SU-DHL-6 (cell line): ENCODE measurements around the gene ZNF26.

Source experiments
- CTCF ChIP-seq: fragments of 200-600 bp; sonication (generic); IDR thresholded peaks from one replicate; pipeline ENCODE4 v1.5.1; 2017; ENCODE audit warnings: antibody characterized with exemption, mild to moderate bottlenecking, low read length, moderate library complexity; ENCODE audit not compliant: insufficient read depth, poor library complexity, severe bottlenecking
- EZH2phosphoT487 ChIP-seq: fragments of 200-600 bp; sonication (generic), shearing (Covaris generic); conservative IDR thresholded peaks from 2 replicates; pipeline ENCODE4 v1.6.1; 2018; ENCODE audit warnings: mild to moderate bottlenecking, antibody characterized with exemption, low read length, moderate library complexity, mixed read lengths

DNA sequence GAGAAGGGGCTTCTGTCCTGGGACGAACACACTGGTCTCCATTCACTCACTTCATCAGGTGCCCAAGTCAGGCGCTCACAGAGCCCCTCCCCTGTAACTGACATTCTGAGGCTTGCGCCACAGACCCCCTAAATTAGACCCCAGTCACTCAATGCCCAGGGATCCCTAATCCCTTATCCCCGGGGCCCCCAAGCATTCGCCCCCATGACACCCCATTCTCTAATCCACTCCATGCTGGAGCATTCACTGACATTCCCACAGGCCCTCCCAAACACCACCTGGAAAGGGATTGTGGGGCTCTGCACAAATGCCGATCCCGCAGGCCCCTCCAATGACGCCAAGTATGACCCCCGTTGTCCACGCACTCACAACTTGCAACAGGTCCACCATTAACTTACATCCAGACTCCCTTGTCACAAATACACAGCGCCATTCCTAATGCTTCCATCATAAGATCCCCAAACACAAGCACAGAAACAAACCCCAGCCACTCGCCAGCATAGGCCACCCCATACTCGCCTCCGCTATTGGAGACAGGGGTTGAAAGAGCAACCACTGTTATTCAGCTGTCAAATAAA lies 31.6 kb upstream of the ZNF26 start:
- TF ChIP-seq CTCF (no peak), EZH2phosphoT487 (no peak)
